ENCODE measurements around the gene IGFLR1.
A peak's percentile ranks its signal among the peaks of the same experiment; 100 is the strongest.

DNA sequence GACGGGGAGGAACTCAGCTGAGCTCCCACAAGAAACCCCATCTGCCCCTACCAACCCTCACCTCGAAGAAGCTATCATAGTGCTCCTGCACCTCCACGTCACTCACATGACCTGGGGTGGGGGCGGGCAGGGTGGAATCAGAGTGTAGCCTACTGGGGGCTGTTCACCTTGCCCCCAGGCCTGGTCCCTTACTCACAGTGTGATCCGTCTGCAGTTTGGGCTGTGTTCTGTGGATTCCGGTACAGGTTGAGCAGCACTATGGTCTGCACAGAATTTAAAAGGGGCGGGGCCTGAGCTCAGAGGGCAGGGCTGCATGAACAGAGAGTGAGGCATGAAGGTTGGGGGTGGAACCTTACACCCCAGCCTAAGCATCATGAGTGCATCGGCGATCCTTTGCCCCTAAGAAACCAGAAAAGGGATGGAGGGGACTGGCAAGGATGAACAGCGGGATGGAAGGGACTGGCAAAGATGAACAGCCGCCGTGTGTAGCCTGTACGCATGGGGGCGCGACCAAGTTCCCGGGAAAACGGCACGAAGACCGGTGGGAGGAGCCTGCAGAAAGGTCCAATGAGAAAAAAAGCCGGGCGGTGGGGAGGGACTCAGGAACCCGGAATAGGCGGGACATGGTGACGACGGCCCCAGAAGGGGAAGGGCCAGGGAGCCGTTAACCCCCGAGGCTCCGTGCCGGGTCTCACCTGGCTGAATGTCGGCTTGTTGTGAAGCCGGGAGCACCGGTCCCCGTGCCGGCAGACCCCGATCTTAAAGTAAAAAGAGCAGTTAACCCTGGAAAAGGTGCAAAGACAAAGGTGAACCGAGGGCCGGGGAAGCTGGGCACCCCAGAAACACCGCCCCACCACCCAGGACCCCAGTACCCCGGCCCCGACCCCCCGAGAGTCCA is 2.4 kb upstream of the IGFLR1 start:
- TF ChIP-seq, protein P1, sequence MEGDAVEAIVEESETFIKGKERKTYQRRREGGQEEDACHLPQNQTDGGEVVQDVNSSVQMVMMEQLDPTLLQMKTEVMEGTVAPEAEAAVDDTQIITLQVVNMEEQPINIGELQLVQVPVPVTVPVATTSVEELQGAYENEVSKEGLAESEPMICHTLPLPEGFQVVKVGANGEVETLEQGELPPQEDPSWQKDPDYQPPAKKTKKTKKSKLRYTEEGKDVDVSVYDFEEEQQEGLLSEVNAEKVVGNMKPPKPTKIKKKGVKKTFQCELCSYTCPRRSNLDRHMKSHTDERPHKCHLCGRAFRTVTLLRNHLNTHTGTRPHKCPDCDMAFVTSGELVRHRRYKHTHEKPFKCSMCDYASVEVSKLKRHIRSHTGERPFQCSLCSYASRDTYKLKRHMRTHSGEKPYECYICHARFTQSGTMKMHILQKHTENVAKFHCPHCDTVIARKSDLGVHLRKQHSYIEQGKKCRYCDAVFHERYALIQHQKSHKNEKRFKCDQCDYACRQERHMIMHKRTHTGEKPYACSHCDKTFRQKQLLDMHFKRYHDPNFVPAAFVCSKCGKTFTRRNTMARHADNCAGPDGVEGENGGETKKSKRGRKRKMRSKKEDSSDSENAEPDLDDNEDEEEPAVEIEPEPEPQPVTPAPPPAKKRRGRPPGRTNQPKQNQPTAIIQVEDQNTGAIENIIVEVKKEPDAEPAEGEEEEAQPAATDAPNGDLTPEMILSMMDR (conservative IDR thresholded peaks at IDR 0.05; ENCODE audit: low read depth, low read length) = peak; percentile 53
- TF ChIP-seq EZH2 (IDR thresholded peaks at IDR 0.05; ENCODE audit: borderline replicate concordance, low read depth, low read length, poor library complexity, severe bottlenecking) = no peak
